ENCODE data around the gene MAN1A1.
A peak's percentile ranks its signal among the peaks of the same experiment; 100 is the strongest.

Gene MAN1A1

DNA sequence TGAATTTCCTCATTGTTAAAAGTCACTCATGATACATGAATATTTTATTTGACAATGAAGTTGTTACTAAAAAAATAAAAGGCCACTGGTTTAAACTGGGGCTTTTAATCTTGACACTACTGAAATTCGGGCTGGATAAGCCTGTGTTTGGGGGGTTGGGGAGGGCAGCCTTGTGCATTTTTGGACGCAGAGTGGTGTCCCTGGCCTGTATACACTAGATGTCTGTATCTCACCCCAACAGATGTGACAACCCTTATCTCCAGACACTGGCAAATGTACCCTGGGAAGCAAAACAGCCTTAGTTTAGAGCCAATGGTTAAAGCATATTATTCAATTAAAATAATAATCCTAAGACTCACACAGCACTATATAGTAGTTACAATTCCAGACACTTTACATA lies 24.8 kb downstream of the MAN1A1 start:
- no peak for DNase-seq

DNA sequence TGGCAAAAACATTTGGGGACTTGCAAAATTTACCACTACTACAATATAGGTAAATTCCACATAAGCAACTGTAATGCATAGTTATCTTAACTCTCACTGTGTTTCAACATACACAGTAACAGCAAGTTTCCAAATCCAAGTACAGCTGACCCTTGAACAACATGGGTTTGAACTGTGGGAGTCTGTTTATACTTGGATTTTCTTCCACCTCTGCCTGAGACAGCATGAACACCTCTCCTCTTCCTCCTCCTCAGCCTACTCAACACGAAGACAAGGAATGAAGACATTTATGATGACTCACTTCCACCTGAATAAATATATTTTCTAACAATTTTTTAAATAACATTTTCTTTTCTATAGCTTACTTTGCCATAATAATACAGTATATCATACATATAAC lies 25.6 kb downstream of the MAN1A1 start:
- DNase-seq, result no peak

GRCh38 chr6:119323478-119323877 lies 26.1 kb downstream of the MAN1A1 start:
- no peak for DNase-seq

GRCh38 chr6:119322715-119323350 lies 26.7 kb downstream of the MAN1A1 start:
- DNase-seq, result peak in 3 of 5 donors; percentile 9 to 56 (median 27)

DNA sequence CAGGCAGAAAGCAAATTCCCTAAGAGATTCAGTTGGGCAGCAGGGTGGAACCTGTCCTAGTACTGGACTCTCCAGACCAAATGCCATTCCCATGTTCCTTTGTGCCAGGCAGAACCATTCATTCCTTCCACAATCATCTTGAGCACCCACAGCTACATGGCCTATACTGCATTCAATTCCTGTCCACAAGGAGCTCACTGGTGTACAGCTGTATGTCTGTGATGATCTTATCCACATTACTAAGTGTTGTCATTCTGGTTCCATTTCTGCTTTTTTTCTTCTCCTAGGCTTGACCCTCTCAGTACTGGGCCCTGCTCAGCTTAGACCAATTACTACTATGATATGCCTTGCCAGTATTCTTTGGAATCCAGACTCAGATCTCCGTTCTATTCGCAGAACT lies 27.5 kb downstream of the MAN1A1 start:
- no peak for DNase-seq

DNA sequence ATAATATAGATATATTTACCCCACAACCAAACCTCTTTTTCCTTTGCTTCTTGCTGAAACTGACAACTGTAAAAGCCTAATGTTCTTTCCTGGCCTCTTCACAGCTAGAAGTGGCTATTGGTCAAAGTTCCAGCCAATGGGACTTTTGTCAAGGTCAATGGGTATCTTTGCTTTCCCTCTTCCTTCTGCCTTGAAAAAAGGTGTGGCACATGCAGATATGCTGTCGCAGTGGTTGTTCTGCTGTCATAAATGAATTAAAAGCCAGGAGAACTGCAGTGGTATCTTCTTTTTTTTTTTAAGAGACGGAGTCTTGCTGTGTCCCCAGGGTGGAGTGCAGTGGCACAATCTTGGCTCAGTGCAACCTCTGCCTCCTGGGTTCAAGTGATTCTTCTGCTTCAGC lies 29.9 kb downstream of the MAN1A1 start:
- no peak for DNase-seq

DNA sequence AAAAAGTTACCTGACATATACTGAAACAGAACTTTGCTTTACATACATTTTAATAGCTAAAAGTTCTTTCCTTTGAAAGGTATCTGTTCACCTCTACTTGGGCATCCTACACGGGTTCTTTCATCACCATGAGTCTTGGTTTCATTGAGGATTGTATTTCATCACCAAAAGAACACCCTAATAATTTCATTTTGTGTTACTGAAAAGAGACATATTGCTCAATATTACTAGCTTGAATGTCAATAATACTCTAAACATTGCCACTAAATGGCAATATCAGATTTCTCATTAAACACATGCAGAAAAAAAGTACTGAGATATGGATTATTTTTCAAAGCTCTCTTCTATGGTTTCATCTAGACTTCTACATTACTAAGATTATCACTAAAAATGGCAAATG lies 30.8 kb downstream of the MAN1A1 start:
- DNase-seq, result no peak

DNA sequence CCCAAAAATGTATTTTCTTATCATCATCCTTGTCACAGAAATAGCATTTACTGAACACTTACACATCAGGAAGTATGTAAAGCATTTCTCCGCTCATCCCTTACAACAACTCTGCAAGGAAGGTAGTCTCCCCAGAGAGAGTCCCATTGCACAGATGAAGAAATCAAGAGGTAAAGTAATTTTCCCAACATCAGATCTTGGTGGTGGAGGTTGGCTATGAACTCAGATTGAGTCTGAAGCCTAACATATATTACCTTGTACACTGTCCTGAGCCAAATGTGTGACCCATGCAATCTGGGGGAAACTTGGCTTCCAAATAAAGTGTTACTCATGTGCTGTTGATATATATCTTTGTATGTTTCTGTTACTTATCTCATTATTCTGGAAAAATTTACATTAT lies 31.4 kb downstream of the MAN1A1 start:
- DNase-seq, result no peak

- DNase-seq, result no peak
Observed at GRCh38 chr6:119317007-119317406, 32.6 kb downstream of the MAN1A1 start.

- peak in 1 of 5 donors; percentile 26 for DNase-seq
Observed at GRCh38 chr6:119314885-119315272, 34.7 kb downstream of the MAN1A1 start.

DNA sequence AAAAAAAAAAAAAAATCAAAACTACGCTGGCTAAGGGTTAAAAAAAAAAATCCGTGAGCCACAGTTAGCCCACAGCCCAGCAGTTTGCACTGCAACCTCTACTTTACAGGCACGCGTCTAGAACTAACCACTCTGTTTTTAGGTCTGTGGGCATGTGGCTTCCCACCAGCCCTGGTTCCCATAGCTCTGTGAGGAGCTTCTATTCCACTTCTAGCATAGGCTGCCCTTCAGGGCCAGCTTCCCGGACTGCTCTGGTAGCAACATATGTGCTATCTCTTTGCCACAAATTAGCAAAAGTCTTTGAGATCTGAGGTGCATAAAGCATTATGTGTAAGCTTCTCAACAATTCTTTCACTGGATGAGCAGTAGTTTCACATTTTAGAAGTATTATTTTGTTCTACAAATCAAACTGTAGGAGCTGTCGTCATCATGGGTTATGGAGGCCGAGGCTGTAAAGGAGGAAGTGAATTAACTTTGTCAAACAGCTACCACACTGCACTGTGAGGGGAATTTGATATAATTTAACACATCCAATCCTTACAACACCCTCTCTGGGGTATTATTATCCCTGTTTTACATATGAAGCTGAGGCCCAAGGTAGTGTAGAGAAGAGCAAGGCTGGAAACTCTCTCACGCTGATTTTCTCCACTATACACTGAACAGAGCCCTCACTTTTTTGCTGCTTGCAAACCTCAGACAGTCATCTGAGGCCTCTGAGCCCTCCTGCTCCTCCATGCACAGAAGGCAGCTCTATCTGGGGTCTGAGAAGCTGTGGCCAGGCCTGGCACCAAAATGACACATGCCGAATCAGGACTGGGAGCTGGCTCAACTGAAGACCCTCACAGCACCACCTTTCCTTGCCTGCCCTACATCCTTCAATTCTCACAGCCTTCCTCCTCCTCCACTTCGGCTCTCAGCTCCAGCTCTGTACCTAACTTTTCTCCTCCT lies 35.4 kb downstream of the MAN1A1 start:
- peak in 2 of 5 donors; percentile 15 to 41 for DNase-seq

GRCh38 chr6:119312875-119313338 lies 36.7 kb downstream of the MAN1A1 start:
- DNase-seq, result peak in 1 of 5 donors; percentile 68

GRCh38 chr6:119312441-119312840 lies 37.1 kb downstream of the MAN1A1 start:
- DNase-seq, result no peak

DNA sequence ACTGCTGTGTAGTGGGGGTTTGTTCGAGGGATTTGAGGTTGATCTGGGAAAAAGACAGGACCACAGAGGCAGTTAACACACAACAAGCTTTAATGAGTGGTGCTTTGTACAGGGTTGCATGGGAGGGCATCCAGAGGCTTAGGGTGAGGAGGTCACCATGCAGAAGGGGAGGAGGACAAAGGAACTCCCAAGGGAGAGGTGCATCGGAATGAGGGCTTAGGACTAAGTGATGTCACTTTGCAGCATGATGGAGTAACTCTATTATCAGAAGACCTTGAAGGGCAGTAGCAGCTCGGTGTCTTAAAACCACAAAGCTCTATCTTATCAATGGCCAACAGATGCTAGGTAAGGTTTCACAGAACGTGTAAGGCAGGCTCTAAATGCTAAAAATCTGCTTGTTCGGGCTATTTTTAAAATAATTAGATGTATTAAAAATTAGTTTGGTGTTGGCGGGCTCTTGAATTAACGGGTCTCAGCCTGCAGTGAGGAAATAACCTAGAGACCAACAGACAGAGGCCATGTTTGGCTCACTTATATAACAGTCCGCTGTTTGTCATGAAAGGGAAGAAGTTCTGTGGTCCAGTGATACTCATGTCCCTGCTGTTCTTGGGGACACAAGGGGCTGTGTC lies 37.9 kb downstream of the MAN1A1 start:
- DNase-seq, result no peak

GRCh38 chr6:119310486-119311036 lies 39.0 kb downstream of the MAN1A1 start:
- no peak for DNase-seq

GRCh38 chr6:119308991-119309657 lies 40.4 kb downstream of the MAN1A1 start:
- DNase-seq, result no peak

DNA sequence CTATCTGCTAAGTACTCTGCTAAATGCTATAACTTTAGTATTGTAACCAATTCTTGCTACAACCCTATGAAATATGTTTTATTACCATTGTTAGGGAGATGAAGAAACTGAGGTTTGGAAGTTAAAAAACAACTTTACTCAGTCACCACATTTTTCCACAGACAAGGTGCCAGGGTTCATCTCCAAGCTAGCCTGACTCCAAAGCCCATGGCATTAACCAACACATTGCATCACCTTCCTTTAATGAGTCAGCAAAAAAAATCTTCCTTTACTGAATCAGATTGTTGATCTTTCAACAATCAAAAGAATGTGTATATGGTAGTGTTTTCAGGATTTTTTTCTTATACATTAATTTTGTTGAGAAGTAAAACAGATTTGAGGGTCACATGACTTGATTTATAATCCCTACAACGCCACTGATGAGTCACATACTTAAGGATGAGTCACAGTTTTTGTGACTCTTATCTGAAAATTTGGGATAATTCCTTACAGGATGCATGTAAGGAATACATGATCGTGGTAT lies 41.5 kb downstream of the MAN1A1 start:
- peak in 1 of 5 donors; percentile 29 for DNase-seq

- no peak for DNase-seq
Observed at GRCh38 chr6:119307056-119307455, 42.5 kb downstream of the MAN1A1 start.

- DNase-seq, result no peak
Observed at GRCh38 chr6:119306396-119306968, 43.1 kb downstream of the MAN1A1 start.

DNA sequence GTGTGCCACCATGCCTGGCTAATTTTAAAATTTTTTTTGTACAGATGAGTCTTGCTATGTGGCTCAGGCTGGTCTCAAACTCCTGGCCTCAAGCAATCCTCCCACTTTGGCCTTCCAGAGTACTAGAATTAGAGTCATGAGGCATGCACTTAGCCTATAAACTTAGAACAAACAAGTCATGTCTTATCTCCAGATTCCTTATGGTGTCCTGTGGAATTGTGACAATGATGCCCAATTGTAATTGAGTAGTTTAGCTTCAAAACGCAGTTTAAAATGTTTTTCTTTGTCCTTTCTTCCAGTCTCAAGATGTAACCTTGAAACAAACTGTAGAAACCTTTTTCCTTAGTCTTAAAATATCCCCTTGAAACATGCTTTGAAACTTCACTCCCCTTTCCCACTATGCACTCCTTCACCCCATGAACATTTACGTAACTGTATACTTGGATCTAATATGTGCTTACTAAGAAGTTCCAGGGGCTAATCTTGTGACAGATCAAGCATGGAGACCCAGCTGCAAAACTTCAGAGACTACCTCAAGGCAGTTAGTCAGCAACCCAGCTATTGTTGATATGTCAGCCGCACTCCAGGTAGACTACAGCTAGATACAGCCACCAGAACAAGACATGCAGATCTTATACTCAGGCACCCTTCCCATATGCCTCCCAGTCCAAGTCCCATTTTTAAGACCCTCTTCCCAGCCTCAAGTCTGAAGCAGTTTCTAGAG lies 46.2 kb downstream of the MAN1A1 start:
- DNase-seq, result no peak

DNA sequence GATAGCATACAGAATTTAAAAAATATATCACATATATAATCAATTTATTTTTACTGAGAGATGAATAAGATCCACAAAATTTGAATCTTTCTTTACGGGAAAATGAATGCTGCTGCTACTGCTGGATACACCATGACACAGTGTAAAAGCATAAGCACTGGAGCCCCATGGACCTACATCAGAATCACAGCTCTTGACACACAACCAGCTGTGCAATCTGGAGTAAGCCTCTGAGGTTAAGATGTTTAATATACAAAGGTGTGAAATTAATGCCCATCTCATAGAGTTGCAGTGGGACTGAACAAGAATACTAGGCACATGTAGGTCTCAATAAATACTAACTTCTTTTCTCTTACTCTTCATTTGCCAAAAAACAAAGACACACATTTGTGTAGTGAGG lies 48.1 kb downstream of the MAN1A1 start:
- DNase-seq, result no peak
